Upper lobe of left lung (tissue), 4 donors: ENCODE results near the gene LRRC26.

ENCODE experiments used
- CTCF ChIP-seq, 6 experiments: fragments of 450-650 bp in 4 of 6; fragments of 200-600 bp in 2 of 6; sonication (generic) in 2 of 6; IDR thresholded peaks; one replicate each; pipeline ENCODE4 v1.5.1; 2016 to 2019; ENCODE audit warnings: antibody characterized with exemption in 6 of 6
- EP300 ChIP-seq, 4 donors: sonication (generic); formaldehyde crosslinking; IDR thresholded peaks; one replicate each; pipeline ENCODE4 v1.5.1; 2017; ENCODE audit warnings: antibody characterized with exemption in 4 of 4, control low read depth in 2 of 4
- POLR2A ChIP-seq, 4 donors: fragments of 450-650 bp; IDR thresholded peaks; one replicate each; pipeline ENCODE4 v1.5.1; 2016 to 2017; ENCODE audit warnings: antibody characterized with exemption in 4 of 4, mild to moderate bottlenecking in 2 of 4
- POLR2AphosphoS5 ChIP-seq, 2 donors: sonication (generic); formaldehyde crosslinking; IDR thresholded peaks; one replicate each; pipeline ENCODE4 v1.5.1; 2017; ENCODE audit warnings: antibody characterized with exemption in 2 of 2

GRCh38 chr9:137194388-137194787 lies 24.5 kb upstream of the LRRC26 start:
- no peak for TF ChIP-seq CTCF (IDR thresholded peaks at IDR 0.05)
- TF ChIP-seq POLR2A (IDR thresholded peaks at IDR 0.05): no peak
- no peak for TF ChIP-seq EP300 (IDR thresholded peaks at IDR 0.05)
- TF ChIP-seq POLR2AphosphoS5 (IDR thresholded peaks at IDR 0.05): no peak
